GM19193 (cell line): ENCODE data around the gene IPCEF1.

Source experiments
- POLR2A ChIP-seq: IDR thresholded peaks from 4 replicates; pipeline ENCODE4 v1.6.1; 2011; ENCODE audit not compliant: insufficient read depth, insufficient read length; ENCODE audit errors: extremely low read depth

Gene IPCEF1

GRCh38 chr6:154356690-154357089 lies at the start of gene IPCEF1:
Gene IPCEF1 (minus strand): TSS chr6:154356803. CDS start chr6:154265947, 90,856 bp downstream.
- no peak for TF ChIP-seq POLR2A

GRCh38 chr6:154406301-154406700 lies 49.7 kb upstream of the IPCEF1 start:
- no peak for TF ChIP-seq POLR2A

- TF ChIP-seq POLR2A, result no peak
Measured at GRCh38 chr6:154404791-154405400, 48.3 kb upstream of the IPCEF1 start.

- no peak for TF ChIP-seq POLR2A
Measured at GRCh38 chr6:154403788-154404187, 47.2 kb upstream of the IPCEF1 start.

- TF ChIP-seq POLR2A, result no peak
Measured at GRCh38 chr6:154402081-154402780, 45.6 kb upstream of the IPCEF1 start.

- no peak for TF ChIP-seq POLR2A
Measured at GRCh38 chr6:154399097-154399496, 42.5 kb upstream of the IPCEF1 start.

- no peak for TF ChIP-seq POLR2A
Measured at GRCh38 chr6:154397491-154398195, 41.0 kb upstream of the IPCEF1 start.

GRCh38 chr6:154395878-154396277 lies 39.3 kb upstream of the IPCEF1 start:
- no peak for TF ChIP-seq POLR2A

- no peak for TF ChIP-seq POLR2A
Measured at GRCh38 chr6:154395316-154395715, 38.7 kb upstream of the IPCEF1 start.

- no peak for TF ChIP-seq POLR2A
Measured at GRCh38 chr6:154394571-154394970, 38.0 kb upstream of the IPCEF1 start.

GRCh38 chr6:154390034-154390433 lies 33.4 kb upstream of the IPCEF1 start:
- no peak for TF ChIP-seq POLR2A

- no peak for TF ChIP-seq POLR2A
Measured at GRCh38 chr6:154388803-154389202, 32.2 kb upstream of the IPCEF1 start.

- no peak for TF ChIP-seq POLR2A
Measured at GRCh38 chr6:154386848-154387717, 30.5 kb upstream of the IPCEF1 start.

GRCh38 chr6:154384191-154384590 lies 27.6 kb upstream of the IPCEF1 start:
- no peak for TF ChIP-seq POLR2A

- TF ChIP-seq POLR2A, result no peak
Measured at GRCh38 chr6:154383273-154383672, 26.7 kb upstream of the IPCEF1 start.
